ENCODE measurements around the gene MDFIC. TPM values are rescaled to one million over a fixed set of nuclear protein-coding genes. Genes with fewer than 3 reads are reported as not detected.

Gene MDFIC
- 56.0 and 66.1 TPM in 2 replicates for total RNA-seq
- total RNA-seq (2013): 69.1 TPM
- 17.2 and 19.6 TPM in 2 replicates for polyA plus RNA-seq
- polyA minus RNA-seq: 37.1 and 60.8 TPM in 2 replicates

GRCh38 chr7:114922026-114922651, at the start of gene MDFIC:
Gene MDFIC, plus strand, starts transcription at chr7:114922094. Its CDS starts 940 bp downstream, at chr7:114923034.
- Histone ChIP-seq H3K36me3 (replicated peaks in 1 of 2; ENCODE audit: control extremely low read depth in 1 of 2, control insufficient read depth in 1 of 2, extremely low read depth in 1 of 2, insufficient read depth in 2 of 2, low read length in 1 of 2) (no peaks in the 10 kb centered on the region), H3K27me3 (replicated peaks in 1 of 4; ENCODE audit: control extremely low read depth in 1 of 4, control insufficient read depth in 3 of 4, insufficient read depth in 4 of 4, low read length in 3 of 4) (no peaks in the 10 kb centered on the region), H3K9ac (ENCODE audit: low read length) (peak within 1 kb of the TSS; percentile 93), H3K9me3 (ENCODE audit: control extremely low read depth in 1 of 3, control insufficient read depth in 2 of 3, insufficient read depth in 1 of 3, low read length in 2 of 3) (no peaks in the 10 kb centered on the region), H2AFZ (ENCODE audit: insufficient read depth, low read depth, low read length, poor library complexity, severe bottlenecking) (peak within 1 kb of the TSS; percentile 94), H4K20me1 (ENCODE audit: control insufficient read depth, insufficient read depth, low read length, poor library complexity, severe bottlenecking) (no peaks in the 10 kb centered on the region), H3K27ac (ENCODE audit: low read length in 2 of 2) (peak within 1 kb of the TSS; percentile 82 to 91), H3K79me2 (ENCODE audit: control insufficient read depth, insufficient read depth, low read length) (peaks cover 30% of the 10 kb centered on the region), H3K4me3 (ENCODE audit: control extremely low read depth in 1 of 5, extremely low read depth in 1 of 5, insufficient read depth in 1 of 5, low read depth in 2 of 5, low read length in 4 of 5) (peak within 1 kb of the TSS; percentile 57 to 90 (median 88)), H3K4me2 (replicated peaks; ENCODE audit: low read depth, low read length, poor library complexity, severe bottlenecking) (peak within 1 kb of the TSS; percentile 84), H3K4me1 (ENCODE audit: control insufficient read depth in 2 of 2, insufficient read depth in 2 of 2, low read length in 2 of 2) (peaks cover 33 to 36% of the 10 kb centered on the region in 2 donors)
- ChIA-PET POLR2A (no interaction called here), CTCF (interaction anchor here (1.1 to 5.8 kb wide), 6 partner anchors 10 to 57 kb away, joined by 3 to 26 read pairs (median 5); no protein-coding TSS in a partner anchor)
- H3K9me3 Mint-ChIP-seq (ENCODE audit: insufficient read depth): no peaks in the 10 kb centered on the region
- DNase-seq: no peak
- H3K27ac Mint-ChIP-seq: peak within 1 kb of the TSS; percentile 98
- peaks cover 70% of the 10 kb centered on the region for H3K4me1 Mint-ChIP-seq
- H3K4me3 Mint-ChIP-seq: peak within 1 kb of the TSS; percentile 99
- WGBS (ENCODE audit: insufficient coverage): 5% methylated on average over 52 of the region's 55 CpGs
- ATAC-seq (ENCODE audit: low read depth): peak; percentile 62
- TF ChIP-seq CTCF (IDR thresholded peaks at IDR 0.05): no peak
- TF ChIP-seq EZH2 (IDR thresholded peaks at IDR 0.05; ENCODE audit: borderline replicate concordance, insufficient read depth, low read depth, low read length, poor library complexity, severe bottlenecking): no peak
- intact Hi-C loops (cut with micrococcal nuclease): loop anchor here (5.0 to 10.0 kb wide), 2 partner anchors 490 to 1293 kb away; partner anchors contain the start of gene TES
- H3K27me3 Mint-ChIP-seq: no peaks in the 10 kb centered on the region

- Histone ChIP-seq H4K20me1 (ENCODE audit: control insufficient read depth, insufficient read depth, low read length, poor library complexity, severe bottlenecking) (no peaks in the 10 kb centered on the region), H3K27ac (ENCODE audit: low read length in 2 of 2) (no peak overlapping the region), H3K4me1 (ENCODE audit: control insufficient read depth in 2 of 2, insufficient read depth in 2 of 2, low read length in 2 of 2) (no peaks in the 10 kb centered on the region), H3K4me3 (ENCODE audit: control extremely low read depth in 1 of 5, extremely low read depth in 1 of 5, insufficient read depth in 1 of 5, low read depth in 2 of 5, low read length in 4 of 5) (no peak overlapping the region), H3K9me3 (ENCODE audit: control extremely low read depth in 1 of 3, control insufficient read depth in 2 of 3, insufficient read depth in 1 of 3, low read length in 2 of 3) (no peaks in the 10 kb centered on the region), H3K79me2 (ENCODE audit: control insufficient read depth, insufficient read depth, low read length) (no peaks in the 10 kb centered on the region), H3K9ac (ENCODE audit: low read length) (no peak overlapping the region), H3K36me3 (replicated peaks in 1 of 2; ENCODE audit: control extremely low read depth in 1 of 2, control insufficient read depth in 1 of 2, extremely low read depth in 1 of 2, insufficient read depth in 2 of 2, low read length in 1 of 2) (no peaks in the 10 kb centered on the region), H3K27me3 (replicated peaks in 1 of 4; ENCODE audit: control extremely low read depth in 1 of 4, control insufficient read depth in 3 of 4, insufficient read depth in 4 of 4, low read length in 3 of 4) (no peaks in the 10 kb centered on the region), H3K4me2 (replicated peaks; ENCODE audit: low read depth, low read length, poor library complexity, severe bottlenecking) (no peak overlapping the region), H2AFZ (ENCODE audit: insufficient read depth, low read depth, low read length, poor library complexity, severe bottlenecking) (no peak overlapping the region)
- Mint-ChIP-seq H3K4me3 (no peak overlapping the region), H3K4me1 (no peaks in the 10 kb centered on the region), H3K27ac (no peak overlapping the region), H3K27me3 (no peaks in the 10 kb centered on the region), H3K9me3 (ENCODE audit: insufficient read depth) (no peaks in the 10 kb centered on the region)
- intact Hi-C loops (cut with micrococcal nuclease): no loop called here
- ATAC-seq (ENCODE audit: low read depth) (no peak), DNase-seq (no peak)
- POLR2A ChIA-PET: no interaction called here
- CTCF ChIA-PET: no interaction called here
- no peak for TF ChIP-seq CTCF (IDR thresholded peaks at IDR 0.05)
- no peak for TF ChIP-seq EZH2 (IDR thresholded peaks at IDR 0.05; ENCODE audit: borderline replicate concordance, insufficient read depth, low read depth, low read length, poor library complexity, severe bottlenecking)
- 100% methylated on average over 1 of the region's 1 CpG for WGBS (ENCODE audit: insufficient coverage)
Observed at GRCh38 chr7:114874170-114874569, 47.7 kb upstream of the MDFIC start.

Measured in B cell (primary cell).